GM12892 (cell line): Measurements from ENCODE around the gene SPATA16.

Experiments
- POLR2A ChIP-seq: IDR thresholded peaks from 2 replicates; pipeline ENCODE4 v1.6.1; 2011; ENCODE audit warnings: low read depth, low read length, control low read depth
- POLR2AphosphoS5 ChIP-seq: IDR thresholded peaks from 2 replicates; pipeline ENCODE4 v1.6.1; 2011; ENCODE audit warnings: low read depth, low read length, control low read depth

GRCh38 chr3:173153631-173154030 lies 12.6 kb upstream of the SPATA16 start:
- TF ChIP-seq POLR2A = no peak
- no peak for TF ChIP-seq POLR2AphosphoS5
